ENCODE measurements around the gene MPI. TPM values are rescaled to one million over a fixed set of nuclear protein-coding genes. Genes with fewer than 3 reads are reported as not detected.

MPI gene
- total RNA-seq, 2 experiments from 2014 or later: 56.4 to 60.0 TPM

DNA sequence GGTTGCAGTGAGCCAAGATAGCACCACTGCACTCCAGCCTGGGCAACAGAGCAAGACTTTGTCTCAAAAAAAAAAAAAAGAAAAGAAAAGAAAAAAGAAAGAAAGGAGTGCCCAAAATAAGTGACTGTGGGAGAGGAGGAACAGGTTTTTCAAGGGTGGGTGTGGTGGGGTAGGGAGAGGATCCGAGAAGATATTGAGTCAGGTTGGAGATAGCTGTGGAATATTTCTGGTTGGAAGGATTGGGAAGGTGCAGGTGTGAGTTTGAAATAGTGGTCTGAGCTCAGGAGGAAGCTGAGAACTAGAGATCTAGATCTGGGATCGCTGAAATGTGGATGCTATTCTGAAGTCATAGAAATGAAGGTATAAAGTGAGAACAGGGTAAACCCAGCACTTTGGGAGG is 24.5 kb upstream of the MPI start:
- Mint-ChIP-seq H3K36me3 (peaks cover 14% of the 10 kb centered on the region), H3K4me1 (ENCODE audit: low read depth) (peaks cover 58% of the 10 kb centered on the region), H3K4me3 (no peak overlapping the region), H3K27me3 (no peaks in the 10 kb centered on the region), H3K9me3 (no peaks in the 10 kb centered on the region), H3K27ac (peak overlapping the region; percentile 38)
- intact Hi-C loops (cut with micrococcal nuclease): no loop called here
- ChIA-PET POLR2A (interaction anchor here (0.6 kb wide), 1 partner anchor 93 kb away, joined by 4 read pairs; no protein-coding TSS in a partner anchor), CTCF (no interaction called here)
- no peak for DNase-seq

DNA sequence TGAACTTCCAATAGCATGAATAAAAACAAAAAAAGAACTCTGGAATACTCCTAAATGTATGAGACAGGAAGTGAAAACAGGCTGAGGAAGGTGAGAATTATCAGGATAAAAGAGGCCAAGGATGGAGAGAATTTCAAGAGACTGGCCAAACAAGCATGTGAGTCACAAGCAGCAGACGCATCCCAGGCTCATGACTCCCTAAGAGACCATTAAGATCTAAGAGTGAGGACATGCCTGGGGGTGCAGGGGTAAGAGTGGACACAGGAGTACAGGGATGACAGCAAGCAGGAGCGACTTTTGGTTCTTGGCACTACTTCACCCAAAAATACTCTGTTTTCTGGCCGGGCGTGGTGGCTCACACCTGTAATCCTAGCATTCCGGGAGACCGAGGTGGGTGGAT is 23.8 kb upstream of the MPI start:
- CTCF ChIA-PET: interaction anchor here (1.1 to 5.4 kb wide), 2 partner anchors 36 to 78 kb away, joined by 3 to 49 read pairs; no protein-coding TSS in a partner anchor
- DNase-seq: no peak

DNA sequence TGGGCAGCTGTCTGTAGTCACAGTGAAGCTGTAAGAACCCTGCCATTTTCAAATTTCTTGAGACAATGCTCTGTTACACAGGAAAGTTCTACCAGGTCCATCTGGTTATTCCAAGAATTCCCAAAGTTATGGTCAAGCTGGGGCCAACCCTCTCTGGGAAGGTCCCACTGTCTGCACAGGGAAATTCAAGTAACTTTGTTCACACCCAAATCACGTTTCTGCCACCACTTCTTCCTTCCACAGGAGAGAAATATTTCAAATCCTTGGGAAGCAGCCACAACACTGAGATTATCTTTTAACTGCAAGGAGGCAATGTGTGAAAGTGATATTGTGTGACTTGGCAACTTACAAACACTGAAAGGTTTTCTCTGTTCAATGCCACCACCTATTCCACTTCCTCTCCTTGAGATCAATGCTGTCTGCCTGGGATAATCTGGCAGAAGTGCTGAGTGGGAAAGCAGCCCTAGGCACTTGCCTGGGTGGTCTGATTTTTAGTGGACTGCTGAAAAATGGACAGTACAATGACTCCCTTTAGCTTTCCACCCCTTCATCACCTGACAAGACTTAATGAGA is 22.3 kb upstream of the MPI start:
- H3K4me1 Mint-ChIP-seq (ENCODE audit: low read depth): peaks cover 79% of the 10 kb centered on the region
- CTCF ChIA-PET: interaction anchor here (0.7 to 5.4 kb wide), 2 partner anchors 22 to 34 kb away, joined by 3 to 49 read pairs; no protein-coding TSS in a partner anchor
- no peak overlapping the region for H3K4me3 Mint-ChIP-seq
- peaks cover 19% of the 10 kb centered on the region for H3K36me3 Mint-ChIP-seq
- H3K9me3 Mint-ChIP-seq: no peaks in the 10 kb centered on the region
- H3K27ac Mint-ChIP-seq: peak overlapping the region; percentile 81
- no peak for DNase-seq
- no peaks in the 10 kb centered on the region for H3K27me3 Mint-ChIP-seq
- POLR2A ChIA-PET: no interaction called here
- intact Hi-C loops (cut with micrococcal nuclease): no loop called here

More for the DNA sequence above, 23.8 kb upstream of the MPI start:
- Mint-ChIP-seq H3K27me3 (no peaks in the 10 kb centered on the region), H3K9me3 (no peaks in the 10 kb centered on the region), H3K4me1 (ENCODE audit: low read depth) (peaks cover 66% of the 10 kb centered on the region), H3K4me3 (no peak overlapping the region), H3K36me3 (peaks cover 15% of the 10 kb centered on the region), H3K27ac (peak overlapping the region; percentile 44)
- intact Hi-C loops (cut with micrococcal nuclease): no loop called here
- POLR2A ChIA-PET: no interaction called here

DNA sequence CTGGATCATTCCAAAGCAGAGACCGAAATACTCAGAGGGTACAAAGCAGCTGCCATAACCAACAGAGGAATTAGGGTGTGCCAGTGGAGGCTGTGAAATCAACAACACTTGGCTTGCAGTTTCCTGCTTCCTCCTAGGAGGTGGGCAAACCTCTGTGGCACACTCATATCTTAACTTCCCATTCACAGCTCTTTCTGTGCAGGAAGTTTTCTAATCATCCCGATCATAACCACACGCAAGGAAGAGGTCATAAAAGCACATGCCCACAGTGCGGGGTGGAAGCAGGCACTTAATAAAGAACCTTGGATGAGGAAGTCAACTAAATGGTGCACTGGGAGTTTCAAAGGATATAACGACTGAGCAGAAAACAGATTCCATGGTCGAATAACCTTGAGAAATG is 21.8 kb upstream of the MPI start:
- no peak for DNase-seq
- POLR2A ChIA-PET: interaction anchor here (0.8 kb wide), 1 partner anchor 81 kb away, joined by 4 read pairs; no protein-coding TSS in a partner anchor
- intact Hi-C loops (cut with micrococcal nuclease): no loop called here

DNA sequence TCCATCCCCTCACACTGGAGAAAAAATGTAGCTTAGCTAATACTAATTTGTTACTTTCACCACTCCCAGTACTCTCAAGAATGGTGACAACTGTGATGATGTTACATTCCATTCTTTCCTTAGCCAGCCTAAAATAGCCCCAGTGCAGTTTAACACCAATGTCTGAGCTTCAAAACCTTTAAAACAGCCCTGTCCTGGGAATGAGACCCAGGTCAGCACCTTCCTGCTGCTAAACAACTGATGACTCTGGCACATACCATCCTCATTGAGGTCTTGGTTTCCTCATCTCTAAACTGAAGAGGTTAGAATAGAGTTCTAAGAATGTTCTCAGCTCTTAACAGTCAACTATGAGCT is 20.5 kb upstream of the MPI start:
- ChIA-PET CTCF (interaction anchor here (0.9 to 5.4 kb wide), 13 partner anchors 11 to 99 kb away, joined by 3 to 49 read pairs (median 5); partner anchors contain the start of gene ULK3), POLR2A (interaction anchor here (0.8 to 1.6 kb wide), 8 partner anchors 11 to 92 kb away, joined by 3 to 9 read pairs (median 8); partner anchors contain the start of genes MPI and ULK3)
- intact Hi-C loops (cut with micrococcal nuclease): no loop called here
- peak overlapping the region; percentile 91 for H3K27ac Mint-ChIP-seq
- H3K27me3 Mint-ChIP-seq: no peaks in the 10 kb centered on the region
- peak overlapping the region; percentile 45 for H3K4me3 Mint-ChIP-seq
- DNase-seq: no peak
- no peaks in the 10 kb centered on the region for H3K9me3 Mint-ChIP-seq
- H3K4me1 Mint-ChIP-seq (ENCODE audit: low read depth): peaks cover 78% of the 10 kb centered on the region
- H3K36me3 Mint-ChIP-seq: peaks cover 21% of the 10 kb centered on the region

More for the DNA sequence above, 21.8 kb upstream of the MPI start:
- no peaks in the 10 kb centered on the region for H3K27me3 Mint-ChIP-seq
- CTCF ChIA-PET: interaction anchor here (0.7 to 5.4 kb wide), 2 partner anchors 21 to 34 kb away, joined by 3 to 49 read pairs; no protein-coding TSS in a partner anchor
- no peak overlapping the region for H3K4me3 Mint-ChIP-seq
- H3K27ac Mint-ChIP-seq: peak overlapping the region; percentile 81
- H3K9me3 Mint-ChIP-seq: no peaks in the 10 kb centered on the region
- H3K4me1 Mint-ChIP-seq (ENCODE audit: low read depth): peaks cover 82% of the 10 kb centered on the region
- peaks cover 23% of the 10 kb centered on the region for H3K36me3 Mint-ChIP-seq

DNA sequence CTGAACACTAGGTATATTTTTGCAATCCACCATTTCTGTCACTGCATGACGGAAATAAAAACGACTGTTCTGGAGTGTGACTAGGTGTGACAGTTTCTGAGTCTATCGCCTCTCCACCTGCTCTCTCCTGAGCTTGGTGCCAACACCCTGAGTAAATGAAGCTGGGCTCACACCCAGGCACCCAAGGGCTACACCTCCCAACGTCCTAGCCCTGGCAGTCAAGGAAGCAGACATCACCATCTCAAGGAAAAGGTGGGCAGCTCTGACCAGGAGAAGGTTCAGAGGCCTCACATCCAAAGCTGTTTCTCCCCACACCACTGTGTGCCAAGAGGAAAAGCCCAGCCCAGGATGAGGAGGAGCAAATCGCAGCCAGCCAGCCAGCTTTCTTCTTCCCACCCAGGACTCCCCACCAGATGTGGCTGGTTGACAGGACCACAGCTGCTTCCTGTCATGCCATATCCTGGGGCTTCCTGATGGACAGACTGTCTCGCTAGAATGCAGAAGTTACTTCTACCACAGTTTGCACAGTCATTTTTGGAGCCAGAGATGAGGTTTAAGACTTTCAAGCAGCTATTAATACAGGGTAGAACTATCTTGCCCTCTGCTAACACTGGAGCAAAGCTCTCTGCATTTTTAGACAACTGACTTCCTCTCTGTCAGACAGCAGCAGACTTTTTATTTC is 20.0 kb upstream of the MPI start:
- ChIA-PET CTCF (interaction anchor here (0.6 to 5.4 kb wide), 16 partner anchors 12 to 231 kb away, joined by 3 to 49 read pairs (median 6); partner anchors contain the start of gene ULK3), POLR2A (interaction anchor here (0.8 to 1.7 kb wide), 11 partner anchors 12 to 329 kb away, joined by 3 to 9 read pairs (median 8); partner anchors contain the start of genes ARID3B, FAM219B, MPI and ULK3)
- intact Hi-C loops (cut with micrococcal nuclease): loop anchor here (1.0 to 10.0 kb wide), 4 partner anchors 25 to 582 kb away; partner anchors contain the start of genes C15orf39 and SIN3A
- DNase-seq: peak; percentile 78
- Mint-ChIP-seq H3K36me3 (peaks cover 21% of the 10 kb centered on the region), H3K4me1 (ENCODE audit: low read depth) (peaks cover 74% of the 10 kb centered on the region), H3K27me3 (no peaks in the 10 kb centered on the region), H3K9me3 (no peaks in the 10 kb centered on the region), H3K27ac (peak overlapping the region; percentile 91), H3K4me3 (peak overlapping the region; percentile 45)

DNA sequence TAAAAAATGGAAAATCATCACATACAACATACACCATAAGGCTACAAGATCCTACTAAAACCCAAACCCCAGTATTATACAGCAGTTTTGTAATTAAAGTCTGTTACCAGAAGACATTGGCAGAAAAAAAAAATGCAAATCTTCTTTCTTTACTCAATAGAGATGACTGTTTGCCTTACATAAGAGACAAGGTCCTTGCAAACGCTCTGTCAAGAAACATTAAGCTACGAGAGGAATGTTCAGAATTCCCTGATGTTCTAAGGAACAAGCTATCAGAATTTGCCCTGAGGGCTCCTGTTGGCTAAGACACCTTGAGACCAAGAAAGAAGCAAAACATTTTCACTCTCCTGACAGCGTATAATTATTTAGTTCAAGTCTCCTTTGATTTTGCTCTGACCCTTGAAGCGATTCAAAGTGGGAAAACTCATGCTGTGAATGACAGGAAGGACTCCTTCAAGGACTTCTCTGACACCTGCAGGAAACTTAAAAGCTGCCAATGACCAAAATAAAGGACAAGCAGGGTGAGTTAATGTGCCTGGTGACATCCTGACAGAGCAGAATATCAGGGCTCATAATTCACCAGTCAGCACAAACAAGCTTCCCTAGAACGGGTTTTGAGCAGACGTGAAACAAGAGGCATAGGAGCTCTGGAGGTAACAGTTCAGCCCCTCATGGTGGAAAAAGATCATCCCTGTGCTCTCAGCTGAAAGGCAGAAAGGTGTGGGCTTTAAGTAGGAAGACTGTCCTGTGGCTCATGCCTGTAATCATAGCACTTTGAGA is 19.2 kb upstream of the MPI start:
- H3K36me3 Mint-ChIP-seq: peaks cover 21% of the 10 kb centered on the region
- H3K9me3 Mint-ChIP-seq: no peaks in the 10 kb centered on the region
- intact Hi-C loops (cut with micrococcal nuclease): loop anchor here (1.0 to 10.0 kb wide), 4 partner anchors 25 to 582 kb away; partner anchors contain the start of genes C15orf39 and SIN3A
- ChIA-PET CTCF (interaction anchor here (0.6 to 5.4 kb wide), 16 partner anchors 17 to 231 kb away, joined by 3 to 49 read pairs (median 6); partner anchors contain the start of genes MPI and ULK3), POLR2A (interaction anchor here (0.7 to 1.7 kb wide), 11 partner anchors 13 to 330 kb away, joined by 3 to 9 read pairs (median 5); partner anchors contain the start of genes ARID3B, FAM219B, MPI and ULK3)
- no peaks in the 10 kb centered on the region for H3K27me3 Mint-ChIP-seq
- peak overlapping the region; percentile 91 for H3K27ac Mint-ChIP-seq
- H3K4me1 Mint-ChIP-seq (ENCODE audit: low read depth): peaks cover 69% of the 10 kb centered on the region
- H3K4me3 Mint-ChIP-seq: peak overlapping the region; percentile 45
- no peak for DNase-seq

DNA sequence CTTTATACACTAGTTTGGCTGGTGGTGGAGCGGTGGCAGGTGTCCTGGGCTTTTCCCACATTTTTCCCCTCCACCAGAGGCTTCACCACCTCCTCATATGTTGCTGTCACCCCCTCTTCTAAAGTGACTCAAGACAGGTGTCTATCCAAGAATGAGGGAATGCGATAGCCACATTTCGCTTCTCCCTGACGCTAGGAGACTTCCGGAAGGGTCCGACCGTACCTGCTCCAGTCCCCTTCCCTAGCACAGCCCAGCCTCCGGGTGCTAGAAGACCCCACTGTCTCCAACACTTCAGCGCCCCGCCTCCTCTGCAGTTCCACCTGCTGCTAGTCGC is 17.2 kb upstream of the MPI start:
- Mint-ChIP-seq H3K27ac (peak overlapping the region; percentile 90), H3K9me3 (no peaks in the 10 kb centered on the region), H3K36me3 (peaks cover 16% of the 10 kb centered on the region), H3K4me1 (ENCODE audit: low read depth) (peaks cover 51% of the 10 kb centered on the region), H3K27me3 (no peaks in the 10 kb centered on the region), H3K4me3 (peak overlapping the region; percentile 96)
- no peak for DNase-seq
- intact Hi-C loops (cut with micrococcal nuclease): loop anchor here (1.0 to 10.0 kb wide), 6 partner anchors 16 to 580 kb away; partner anchors contain the start of genes C15orf39, COX5A, FAM219B and SIN3A
- ChIA-PET POLR2A (interaction anchor here (0.6 to 1.5 kb wide), 2 partner anchors 17 to 29 kb away, joined by 3 to 4 read pairs; no protein-coding TSS in a partner anchor), CTCF (interaction anchor here (0.6 to 4.9 kb wide), 2 partner anchors 20 to 29 kb away, joined by 3 to 35 read pairs; no protein-coding TSS in a partner anchor)

DNA sequence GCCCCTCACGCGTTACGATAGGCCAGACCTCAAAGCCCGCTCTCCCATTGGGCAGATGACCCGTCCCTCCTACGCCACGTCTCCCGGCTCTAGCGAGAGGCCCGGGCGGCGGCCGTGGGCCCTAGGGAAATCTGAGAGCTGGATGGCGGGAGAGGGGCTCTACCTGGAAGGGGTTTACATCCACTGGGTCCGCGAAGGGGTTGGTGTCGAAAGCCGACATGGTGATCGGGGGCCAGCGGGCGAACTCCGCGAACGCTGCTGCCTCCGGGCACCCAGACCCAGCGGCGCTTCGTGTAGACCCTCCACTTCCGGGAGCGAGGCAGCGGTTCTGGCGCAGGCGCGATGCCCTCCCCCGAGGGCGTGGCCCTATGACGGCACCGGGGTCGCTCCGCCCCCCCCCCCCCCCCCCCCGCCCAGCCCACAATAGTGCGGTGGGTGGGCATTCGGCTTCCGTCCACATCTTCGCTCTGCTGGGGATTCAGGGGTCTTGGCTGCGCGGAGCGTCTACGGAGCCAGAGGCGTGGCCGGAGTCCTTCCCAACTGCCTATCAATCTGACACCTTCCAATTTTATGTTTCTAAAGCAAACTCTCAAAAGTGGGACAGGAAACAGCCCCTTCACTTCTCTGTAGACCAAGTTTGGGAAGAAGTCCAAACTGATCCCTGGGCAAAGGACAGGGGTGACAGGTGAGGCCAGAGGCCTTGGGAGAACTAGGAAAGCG is 16.6 kb upstream of the MPI start, which contains the start of gene SCAMP2:
Gene SCAMP2 (minus strand): TSS at position 330 of the 720 bp plus-strand sequence. CDS start 110 bp downstream, at position 220.
- Mint-ChIP-seq H3K4me1 (ENCODE audit: low read depth) (peaks cover 45% of the 10 kb centered on the region), H3K36me3 (peaks cover 11% of the 10 kb centered on the region), H3K4me3 (peak within 1 kb of the TSS; percentile 96), H3K27ac (peak within 1 kb of the TSS; percentile 90), H3K27me3 (no peaks in the 10 kb centered on the region), H3K9me3 (no peaks in the 10 kb centered on the region)
- DNase-seq: peak; percentile 93
- ChIA-PET POLR2A (interaction anchor here (0.6 to 1.5 kb wide), 3 partner anchors 16 to 28 kb away, joined by 3 to 4 read pairs (median 3); partner anchors contain the start of gene MPI), CTCF (interaction anchor here (0.6 to 4.9 kb wide), 6 partner anchors 28 to 463 kb away, joined by 3 to 35 read pairs (median 3); partner anchors contain the start of genes COMMD4 and FAM219B)
- intact Hi-C loops (cut with micrococcal nuclease): loop anchor here (1.0 to 10.0 kb wide), 6 partner anchors 16 to 579 kb away; partner anchors contain the start of genes C15orf39, COX5A, FAM219B and SIN3A

DNA sequence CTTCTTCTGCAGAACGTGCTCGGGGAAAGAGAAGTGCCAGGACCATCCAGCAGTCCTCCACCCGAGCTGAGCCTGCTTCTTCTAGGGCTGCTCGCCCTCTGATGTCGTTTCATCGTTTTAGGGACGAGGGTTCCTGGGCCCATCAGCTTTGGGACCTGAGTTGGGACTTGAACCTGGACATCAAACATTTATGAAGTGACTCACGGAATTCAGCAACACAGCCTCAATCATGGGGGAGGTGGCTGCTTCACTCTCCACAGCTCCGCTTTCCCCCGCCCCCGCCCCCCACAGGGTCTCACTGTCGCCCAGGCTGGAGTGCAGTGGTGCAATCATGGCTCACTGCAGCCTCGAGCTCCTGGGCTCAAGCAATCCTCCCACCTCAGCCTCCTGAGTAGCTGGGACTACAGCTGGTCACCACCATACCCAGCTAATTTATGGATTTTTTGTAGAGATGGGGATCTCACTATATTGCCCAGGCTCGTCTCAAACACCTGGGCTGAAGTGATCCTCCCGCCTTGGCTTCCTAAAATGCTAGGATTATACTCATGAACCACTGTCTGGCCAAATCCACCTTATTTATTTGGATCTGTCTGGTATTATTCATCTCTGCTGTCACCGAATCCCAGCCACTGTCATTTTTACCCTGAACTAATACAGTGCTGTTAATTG is 16.0 kb upstream of the MPI start:
- Mint-ChIP-seq H3K4me3 (peak overlapping the region; percentile 96), H3K27me3 (no peaks in the 10 kb centered on the region), H3K9me3 (no peaks in the 10 kb centered on the region), H3K27ac (peak overlapping the region; percentile 85), H3K4me1 (ENCODE audit: low read depth) (peaks cover 40% of the 10 kb centered on the region), H3K36me3 (peaks cover 11% of the 10 kb centered on the region)
- ChIA-PET CTCF (interaction anchor here (0.6 to 4.9 kb wide), 6 partner anchors 27 to 885 kb away, joined by 3 to 35 read pairs (median 3); partner anchors contain the start of genes COMMD4 and FAM219B), POLR2A (interaction anchor here (0.5 to 1.5 kb wide), 3 partner anchors 15 to 27 kb away, joined by 3 to 4 read pairs (median 3); partner anchors contain the start of gene MPI)
- intact Hi-C loops (cut with micrococcal nuclease): loop anchor here (1.0 to 10.0 kb wide), 6 partner anchors 15 to 578 kb away; partner anchors contain the start of genes C15orf39, COX5A, FAM219B and SIN3A
- peak; percentile 44 for DNase-seq

Measured in activated CD4-positive, alpha-beta memory T cell treated with anti-CD3 and anti-CD28 coated beads for 36 hours (primary cell).